ENCODE data around the gene NENF.

DNA sequence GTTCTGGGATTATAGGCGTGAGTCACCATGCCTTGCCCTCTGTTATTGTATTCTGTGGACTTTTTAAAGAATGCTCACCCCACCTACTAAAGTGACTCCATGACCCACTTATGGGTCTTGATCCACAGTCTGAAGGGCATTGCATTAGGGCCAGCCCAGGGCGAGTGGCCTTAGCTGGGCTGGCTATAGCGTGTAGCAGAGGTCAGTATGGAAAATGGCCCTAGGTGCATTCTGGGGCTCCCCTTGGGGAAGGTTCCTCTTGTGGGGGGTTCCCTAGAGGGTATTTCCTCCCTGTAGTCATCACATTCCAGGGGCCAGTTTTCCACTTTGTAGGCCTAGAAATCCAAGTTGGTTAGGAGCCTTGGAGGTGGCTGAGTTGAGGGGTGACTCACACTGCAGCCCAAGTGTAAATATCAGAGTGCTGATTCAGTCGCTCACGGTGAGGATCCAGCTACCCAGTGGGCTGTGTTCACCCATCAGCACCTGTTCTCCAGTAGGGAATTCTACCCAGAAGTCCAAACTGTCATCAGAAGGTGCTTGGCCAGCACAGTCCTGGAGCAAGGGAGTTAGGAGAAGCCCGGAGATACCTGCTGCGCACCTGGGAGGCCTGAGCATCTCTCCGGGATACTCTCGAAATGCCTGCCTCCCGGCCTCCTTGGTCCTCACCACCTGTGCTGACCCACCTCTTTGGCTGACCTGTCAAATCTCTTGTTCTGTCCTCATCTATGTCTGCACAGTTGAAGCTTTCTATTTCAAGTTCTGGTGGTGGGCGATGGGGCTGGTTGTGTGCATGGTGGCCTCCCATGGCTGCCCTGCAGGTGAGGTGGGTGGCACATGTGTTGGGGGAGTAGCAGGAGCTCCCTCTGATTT lies 52.2 kb downstream of the NENF start:
- TF ChIP-seq, protein P1, sequence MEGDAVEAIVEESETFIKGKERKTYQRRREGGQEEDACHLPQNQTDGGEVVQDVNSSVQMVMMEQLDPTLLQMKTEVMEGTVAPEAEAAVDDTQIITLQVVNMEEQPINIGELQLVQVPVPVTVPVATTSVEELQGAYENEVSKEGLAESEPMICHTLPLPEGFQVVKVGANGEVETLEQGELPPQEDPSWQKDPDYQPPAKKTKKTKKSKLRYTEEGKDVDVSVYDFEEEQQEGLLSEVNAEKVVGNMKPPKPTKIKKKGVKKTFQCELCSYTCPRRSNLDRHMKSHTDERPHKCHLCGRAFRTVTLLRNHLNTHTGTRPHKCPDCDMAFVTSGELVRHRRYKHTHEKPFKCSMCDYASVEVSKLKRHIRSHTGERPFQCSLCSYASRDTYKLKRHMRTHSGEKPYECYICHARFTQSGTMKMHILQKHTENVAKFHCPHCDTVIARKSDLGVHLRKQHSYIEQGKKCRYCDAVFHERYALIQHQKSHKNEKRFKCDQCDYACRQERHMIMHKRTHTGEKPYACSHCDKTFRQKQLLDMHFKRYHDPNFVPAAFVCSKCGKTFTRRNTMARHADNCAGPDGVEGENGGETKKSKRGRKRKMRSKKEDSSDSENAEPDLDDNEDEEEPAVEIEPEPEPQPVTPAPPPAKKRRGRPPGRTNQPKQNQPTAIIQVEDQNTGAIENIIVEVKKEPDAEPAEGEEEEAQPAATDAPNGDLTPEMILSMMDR (conservative IDR thresholded peaks at IDR 0.05; ENCODE audit: low read length), result no peak
- TF ChIP-seq EZH2phosphoT487 (IDR thresholded peaks at IDR 0.05; ENCODE audit: borderline replicate concordance), result no peak
